ENCODE measurements around the gene ELP4.

The ELP4 gene

GRCh38 chr11:31812383-31813381 is 303.1 kb downstream of the ELP4 start:
- Histone ChIP-seq H2AK5ac (ENCODE audit: low read depth, low read length) (peak overlapping the region; percentile 48), H3K14ac (ENCODE audit: low read length) (peak overlapping the region; percentile 73), H2BK120ac (ENCODE audit: low read depth, low read length) (peak overlapping the region; percentile 77), H4K8ac (ENCODE audit: low read depth, low read length) (no peak overlapping the region), H3K27me3 (ENCODE audit: control insufficient read depth in 3 of 3, insufficient read depth in 3 of 3, low read depth in 1 of 3, low read length in 3 of 3) (peaks cover 20 to 37% (median 36%) of the 10 kb centered on the region in 3 experiments), H3K9me3 (replicated peaks in 1 of 2; ENCODE audit: control insufficient read depth in 2 of 2, insufficient read depth in 1 of 2, low read depth in 1 of 2, low read length in 2 of 2) (no peaks in the 10 kb centered on the region), H2BK12ac (ENCODE audit: low read length) (peak overlapping the region; percentile 4), H3K9ac (ENCODE audit: low read depth, low read length, poor library complexity) (peak overlapping the region; percentile 88), H3K4me1 (ENCODE audit: control insufficient read depth in 2 of 2, insufficient read depth in 1 of 2, low read depth in 1 of 2, low read length in 2 of 2) (peaks cover 16 to 37% of the 10 kb centered on the region in 2 donors), H3K27ac (replicated peaks; ENCODE audit: low read length) (peak overlapping the region; percentile 95), H2AFZ (ENCODE audit: low read length) (peak overlapping the region; percentile 86), H3K4ac (ENCODE audit: low read length) (no peak overlapping the region), H3K79me1 (ENCODE audit: low read depth, low read length) (peaks cover 6% of the 10 kb centered on the region), H3K4me2 (ENCODE audit: insufficient read depth, low read length, poor library complexity, severe bottlenecking) (peak overlapping the region; percentile 98), H3K36me3 (replicated peaks in 1 of 2; ENCODE audit: control insufficient read depth in 2 of 2, insufficient read depth in 2 of 2, low read length in 2 of 2) (peaks cover 0 to 7% of the 10 kb centered on the region in 2 donors), H4K91ac (ENCODE audit: low read depth, low read length, poor library complexity) (no peak overlapping the region), H3K4me3 (ENCODE audit: low read length in 2 of 2) (peak overlapping the region; percentile 59 to 84), H2BK15ac (ENCODE audit: low read length) (peak overlapping the region; percentile 62), H2BK5ac (ENCODE audit: low read length) (peak overlapping the region; percentile 97), H3K18ac (ENCODE audit: low read length) (peak overlapping the region; percentile 96), H3K23ac (ENCODE audit: low read depth, low read length, poor library complexity) (peak overlapping the region; percentile 37)
- WGBS, 2 donors (ENCODE audit: extremely low coverage in 2 of 2, insufficient read length in 2 of 2, insufficient replicate concordance in 1 of 2), result no CpG with 5 or more reads among the region's 63 CpGs
- no peak for DNase-seq (ENCODE audit: low spot score)

- Histone ChIP-seq H4K8ac (ENCODE audit: low read depth, low read length) (no peak overlapping the region), H2AFZ (ENCODE audit: low read length) (peak overlapping the region; percentile 86)
- DNase-seq (ENCODE audit: low spot score), result no peak
Observed at GRCh38 chr11:31813391-31814175, 304.0 kb downstream of the ELP4 start.

GRCh38 chr11:31814176-31814868 is 304.8 kb downstream of the ELP4 start:
- Histone ChIP-seq H3K14ac (ENCODE audit: low read length) (peak overlapping the region; percentile 43), H4K91ac (ENCODE audit: low read depth, low read length, poor library complexity) (no peak overlapping the region), H3K4ac (ENCODE audit: low read length) (no peak overlapping the region), H3K4me2 (ENCODE audit: insufficient read depth, low read length, poor library complexity, severe bottlenecking) (peak overlapping the region; percentile 98), H3K27me3 (ENCODE audit: control insufficient read depth in 3 of 3, insufficient read depth in 3 of 3, low read depth in 1 of 3, low read length in 3 of 3) (peaks cover 33 to 53% (median 53%) of the 10 kb centered on the region in 3 experiments), H2AK5ac (ENCODE audit: low read depth, low read length) (peak overlapping the region; percentile 1), H3K9ac (ENCODE audit: low read depth, low read length, poor library complexity) (peak overlapping the region; percentile 74), H2BK5ac (ENCODE audit: low read length) (peak overlapping the region; percentile 44), H2BK12ac (ENCODE audit: low read length) (peak overlapping the region; percentile 64), H2BK120ac (ENCODE audit: low read depth, low read length) (peak overlapping the region; percentile 100), H3K4me3 (ENCODE audit: low read length in 2 of 2) (peak overlapping the region; percentile 59 to 77), H3K79me1 (ENCODE audit: low read depth, low read length) (peaks cover 6% of the 10 kb centered on the region), H3K9me3 (replicated peaks in 1 of 2; ENCODE audit: control insufficient read depth in 2 of 2, insufficient read depth in 1 of 2, low read depth in 1 of 2, low read length in 2 of 2) (no peaks in the 10 kb centered on the region), H3K18ac (ENCODE audit: low read length) (peak overlapping the region; percentile 98), H3K27ac (replicated peaks; ENCODE audit: low read length) (no peak overlapping the region), H4K8ac (ENCODE audit: low read depth, low read length) (no peak overlapping the region), H2AFZ (ENCODE audit: low read length) (peak overlapping the region; percentile 86), H2BK15ac (ENCODE audit: low read length) (peak overlapping the region; percentile 88), H3K23ac (ENCODE audit: low read depth, low read length, poor library complexity) (peak overlapping the region; percentile 49), H3K36me3 (replicated peaks in 1 of 2; ENCODE audit: control insufficient read depth in 2 of 2, insufficient read depth in 2 of 2, low read length in 2 of 2) (no peaks in the 10 kb centered on the region), H3K4me1 (ENCODE audit: control insufficient read depth in 2 of 2, insufficient read depth in 1 of 2, low read depth in 1 of 2, low read length in 2 of 2) (peaks cover 22 to 29% of the 10 kb centered on the region in 2 donors)
- no CpG with 5 or more reads among the region's 38 CpGs for WGBS, 2 donors (ENCODE audit: extremely low coverage in 2 of 2, insufficient read length in 2 of 2, insufficient replicate concordance in 1 of 2)
- DNase-seq (ENCODE audit: low spot score), result no peak

More at GRCh38 chr11:31813391-31814175, 304.0 kb downstream of the ELP4 start:
- no CpG with 5 or more reads among the region's 35 CpGs for WGBS, 2 donors (ENCODE audit: extremely low coverage in 2 of 2, insufficient read length in 2 of 2, insufficient replicate concordance in 1 of 2)
- Histone ChIP-seq H2BK12ac (ENCODE audit: low read length) (peak overlapping the region; percentile 64), H3K36me3 (replicated peaks in 1 of 2; ENCODE audit: control insufficient read depth in 2 of 2, insufficient read depth in 2 of 2, low read length in 2 of 2) (no peaks in the 10 kb centered on the region), H3K79me1 (ENCODE audit: low read depth, low read length) (peaks cover 6% of the 10 kb centered on the region), H3K4me1 (ENCODE audit: control insufficient read depth in 2 of 2, insufficient read depth in 1 of 2, low read depth in 1 of 2, low read length in 2 of 2) (peaks cover 22 to 29% of the 10 kb centered on the region in 2 donors), H3K27ac (replicated peaks; ENCODE audit: low read length) (peak overlapping the region; percentile 33), H2BK5ac (ENCODE audit: low read length) (peak overlapping the region; percentile 44), H2AK5ac (ENCODE audit: low read depth, low read length) (peak overlapping the region; percentile 71), H3K4me3 (ENCODE audit: low read length in 2 of 2) (peak overlapping the region; percentile 59 to 77), H2BK15ac (ENCODE audit: low read length) (peak overlapping the region; percentile 62), H4K91ac (ENCODE audit: low read depth, low read length, poor library complexity) (no peak overlapping the region), H3K4me2 (ENCODE audit: insufficient read depth, low read length, poor library complexity, severe bottlenecking) (peak overlapping the region; percentile 98), H3K23ac (ENCODE audit: low read depth, low read length, poor library complexity) (peak overlapping the region; percentile 77), H3K4ac (ENCODE audit: low read length) (no peak overlapping the region), H2BK120ac (ENCODE audit: low read depth, low read length) (peak overlapping the region; percentile 100), H3K9me3 (replicated peaks in 1 of 2; ENCODE audit: control insufficient read depth in 2 of 2, insufficient read depth in 1 of 2, low read depth in 1 of 2, low read length in 2 of 2) (no peaks in the 10 kb centered on the region), H3K14ac (ENCODE audit: low read length) (peak overlapping the region; percentile 43), H3K18ac (ENCODE audit: low read length) (peak overlapping the region; percentile 98), H3K27me3 (ENCODE audit: control insufficient read depth in 3 of 3, insufficient read depth in 3 of 3, low read depth in 1 of 3, low read length in 3 of 3) (peaks cover 27 to 46% (median 45%) of the 10 kb centered on the region in 3 experiments), H3K9ac (ENCODE audit: low read depth, low read length, poor library complexity) (peak overlapping the region; percentile 74)
